GM15510 (cell line): Measurements from ENCODE around the gene XIRP2.

Experiments used
- POLR2A ChIP-seq: IDR thresholded peaks from 3 replicates; pipeline ENCODE4 v1.6.1; 2011; ENCODE audit warnings: borderline replicate concordance; ENCODE audit not compliant: insufficient read length; ENCODE audit errors: extremely low read depth

Gene XIRP2

GRCh38 chr2:167186465-167186864, 298.2 kb downstream of the XIRP2 start:
- no peak for TF ChIP-seq POLR2A

- no peak for TF ChIP-seq POLR2A
These were observed 298.9 kb downstream of the XIRP2 start for GRCh38 chr2:167187049-167187727.

DNA sequence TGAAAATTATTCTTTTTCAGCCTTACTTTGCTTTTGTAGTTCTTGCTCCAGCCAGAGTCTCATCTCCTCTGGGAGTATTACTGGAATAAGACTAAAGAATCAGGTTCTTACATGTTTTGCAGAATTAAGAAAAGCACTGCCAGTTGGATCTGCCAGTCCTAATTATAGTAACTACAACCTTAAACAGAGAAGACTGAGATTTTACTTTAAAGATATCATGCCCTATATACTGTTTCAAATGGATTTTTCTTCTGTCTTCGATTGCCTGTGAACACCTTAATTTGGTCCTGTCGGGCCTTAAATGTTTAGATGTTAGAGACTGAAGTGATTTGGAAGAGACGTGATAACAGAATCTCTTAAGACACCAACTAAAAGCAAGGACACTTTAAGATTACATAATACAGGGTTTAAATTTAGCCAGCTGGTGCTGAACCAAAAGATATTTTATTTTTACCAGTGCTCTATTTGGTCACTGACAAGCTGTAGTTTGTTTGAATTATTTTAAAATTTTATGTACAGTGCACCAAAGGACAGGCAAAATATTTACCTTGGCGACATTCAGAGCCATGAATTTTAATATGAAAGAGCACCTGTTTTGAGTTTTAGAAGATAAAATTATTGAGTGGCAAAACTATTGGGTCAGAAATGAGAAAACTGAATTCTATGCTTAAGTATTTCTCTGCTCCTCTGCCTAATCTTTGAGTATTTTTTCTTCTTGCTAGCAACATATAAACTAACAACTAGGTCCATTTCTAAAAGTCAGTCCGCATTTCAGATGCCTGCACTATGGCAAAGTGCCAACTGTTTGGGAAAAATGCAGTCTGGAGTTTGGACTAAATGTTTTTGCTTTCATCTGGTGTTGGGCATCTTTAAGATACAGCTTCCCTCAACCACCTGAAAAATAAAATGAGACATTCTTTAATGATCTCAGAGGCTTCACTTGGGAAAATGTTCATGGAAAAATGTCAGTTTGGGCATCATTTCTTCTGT, 300.0 kb downstream of the XIRP2 start:
- TF ChIP-seq POLR2A = no peak

DNA sequence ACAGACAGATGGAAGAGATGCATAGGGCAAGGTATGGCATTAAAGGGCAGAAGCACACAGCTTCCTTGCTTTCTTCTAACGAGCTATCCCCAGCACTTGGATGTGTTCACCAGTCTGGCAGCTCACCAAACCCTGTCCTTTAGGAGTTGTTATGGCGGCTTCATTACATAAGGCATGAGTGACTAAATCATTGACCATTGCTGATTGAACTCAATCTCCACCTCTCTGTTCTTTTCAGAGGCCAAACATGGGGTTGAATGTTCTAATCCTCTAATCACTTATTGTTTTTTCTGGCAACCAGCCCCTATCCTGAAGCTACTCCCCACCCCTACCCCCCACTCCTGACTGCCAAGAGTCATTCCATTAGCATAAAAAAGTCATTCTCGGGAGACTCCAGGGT, 301.8 kb downstream of the XIRP2 start:
- no peak for TF ChIP-seq POLR2A

DNA sequence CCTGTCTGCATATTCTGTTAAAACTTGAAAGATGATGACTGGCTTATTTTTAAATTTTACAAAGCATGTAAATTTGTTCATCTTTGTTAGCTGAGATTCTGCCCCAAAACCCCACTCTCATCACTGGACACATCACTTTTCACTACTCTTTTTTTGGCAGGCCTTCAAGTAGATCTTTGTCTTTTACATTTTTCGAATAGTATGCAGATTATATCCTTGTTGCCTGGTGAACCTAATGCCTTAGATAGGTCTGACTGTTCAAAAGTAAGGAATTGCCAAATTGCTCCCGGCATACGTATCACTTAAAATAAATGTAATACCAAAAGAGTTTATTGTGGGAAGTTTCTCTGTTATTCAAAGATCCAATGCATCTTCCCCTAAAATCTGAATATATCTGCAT, 303.3 kb downstream of the XIRP2 start:
- TF ChIP-seq POLR2A = no peak

DNA sequence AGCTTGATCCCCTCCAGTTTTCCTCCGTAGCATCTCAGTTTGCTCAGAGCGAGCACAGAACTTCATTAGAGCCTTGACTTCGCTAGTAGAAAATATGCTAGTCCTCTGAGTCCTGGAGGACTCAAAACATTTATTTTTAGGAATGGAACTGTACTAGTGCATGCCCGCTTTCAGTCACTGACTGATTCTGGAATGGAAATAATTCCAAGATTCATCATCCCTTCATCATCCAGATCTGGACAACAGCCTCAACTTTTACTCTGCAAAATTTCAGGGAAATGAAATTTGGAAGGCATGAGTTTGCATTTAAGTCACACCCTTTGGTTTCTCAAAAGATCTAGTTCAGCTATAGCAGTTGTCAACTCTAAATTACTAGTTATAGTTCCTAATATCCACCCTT, 304.6 kb downstream of the XIRP2 start:
- no peak for TF ChIP-seq POLR2A

DNA sequence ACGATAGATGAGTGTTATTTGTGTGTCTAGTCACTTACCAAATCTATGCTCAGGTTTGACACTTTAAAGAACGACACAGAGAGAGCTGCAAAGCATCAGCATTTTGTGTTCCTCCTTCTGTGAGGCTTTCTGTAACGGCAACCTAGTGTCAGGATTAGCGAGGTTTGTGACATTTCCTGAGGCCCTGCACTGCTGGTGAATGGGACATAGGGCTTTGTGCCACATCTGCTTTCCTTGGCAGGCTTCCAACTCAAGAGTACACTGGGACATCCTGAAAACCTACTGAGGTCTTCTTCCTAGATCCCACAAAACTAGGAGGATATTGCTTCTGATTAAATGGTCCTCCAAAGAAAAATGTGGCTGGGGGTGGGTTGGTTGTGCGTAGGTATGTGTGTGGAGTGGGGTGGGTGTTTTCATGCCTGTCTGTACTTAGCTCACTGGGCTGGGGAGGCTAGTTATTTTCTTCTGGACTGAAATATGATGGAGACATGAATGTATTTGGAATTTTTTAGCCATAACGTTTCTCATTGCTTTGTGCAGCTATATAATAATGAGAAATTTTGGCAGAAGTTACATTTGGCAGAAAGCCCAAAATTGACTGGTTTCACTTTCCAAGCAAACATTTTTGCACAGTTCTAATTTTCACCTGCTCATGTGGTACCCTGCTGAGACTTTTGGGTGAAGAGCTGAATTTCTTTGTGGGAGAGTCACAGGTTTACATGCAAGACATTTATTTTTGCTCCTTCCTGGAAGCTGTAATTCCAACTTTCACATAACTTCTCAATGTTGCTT, 308.4 kb downstream of the XIRP2 start:
- no peak for TF ChIP-seq POLR2A

GRCh38 chr2:167198009-167198408, 309.7 kb downstream of the XIRP2 start:
- TF ChIP-seq POLR2A = no peak

GRCh38 chr2:167198576-167198975, 310.3 kb downstream of the XIRP2 start:
- TF ChIP-seq POLR2A = no peak

GRCh38 chr2:167200019-167200418, 311.7 kb downstream of the XIRP2 start:
- no peak for TF ChIP-seq POLR2A

DNA sequence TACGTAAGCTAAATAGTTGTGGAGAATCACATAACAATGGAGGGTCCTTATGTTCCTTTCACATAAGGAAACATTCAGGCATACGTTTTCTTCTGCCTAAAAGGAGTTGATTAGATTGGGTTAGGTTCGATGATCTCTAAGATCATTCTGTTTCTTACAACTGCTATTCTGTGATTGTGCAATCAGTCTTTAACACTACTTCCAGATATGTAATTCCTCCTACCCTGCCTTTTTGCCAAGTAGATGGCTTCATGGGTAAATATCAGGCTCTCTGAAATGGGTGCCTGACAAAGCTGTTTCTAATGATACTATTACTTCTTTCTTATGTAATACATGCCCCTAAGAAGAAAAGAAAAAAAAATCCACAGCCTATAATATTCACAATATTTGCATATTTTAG, 321.5 kb downstream of the XIRP2 start:
- TF ChIP-seq POLR2A = no peak

- no peak for TF ChIP-seq POLR2A
These were observed 323.9 kb downstream of the XIRP2 start for GRCh38 chr2:167212014-167212648.

DNA sequence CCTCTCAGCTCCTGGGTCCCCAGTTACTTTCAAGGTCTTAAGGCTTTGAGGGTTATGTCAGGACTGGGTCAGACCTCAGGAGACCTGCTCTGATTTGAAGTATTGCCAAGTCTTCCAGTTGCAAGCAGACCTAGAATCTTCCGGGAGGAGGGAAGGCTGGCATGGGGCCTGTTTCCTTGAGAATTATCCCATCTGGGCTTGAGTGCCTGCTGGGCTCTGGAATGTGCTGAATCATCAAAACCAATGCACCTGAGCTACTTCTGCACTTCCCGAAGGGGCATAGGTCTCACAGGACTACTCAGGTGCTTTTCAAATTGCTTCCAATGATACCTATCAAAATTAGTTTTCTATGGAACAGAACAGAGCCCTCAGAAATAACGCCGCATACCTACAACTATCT, 327.3 kb downstream of the XIRP2 start:
- TF ChIP-seq POLR2A = no peak

GRCh38 chr2:167237478-167237877, 349.2 kb downstream of the XIRP2 start:
- no peak for TF ChIP-seq POLR2A
